Measurements from ENCODE around the gene ITPK1.

ITPK1 gene

DNA sequence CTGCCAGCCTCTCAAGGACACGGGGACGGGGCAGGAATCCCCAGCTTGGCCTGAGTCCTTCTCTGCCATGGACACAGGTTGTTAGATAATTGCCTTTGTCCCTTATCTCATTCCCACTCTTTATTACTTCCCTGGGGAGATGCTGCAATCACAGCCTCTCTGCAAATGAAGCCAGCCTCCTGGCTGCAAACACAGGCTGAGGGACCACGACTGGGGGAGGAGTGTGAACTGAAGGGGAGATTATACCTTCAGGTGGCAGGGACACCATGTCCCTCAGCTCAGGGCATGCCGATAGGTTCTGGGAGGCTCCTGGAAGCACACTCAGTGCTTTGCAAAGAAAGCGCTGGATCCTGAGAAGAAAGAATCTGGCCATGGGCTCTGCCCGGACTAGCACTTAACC is 208.9 kb downstream of the ITPK1 start:
- no peak for DNase-seq

- no peak for DNase-seq
Observed at GRCh38 chr14:92906420-92906819, 209.3 kb downstream of the ITPK1 start.

DNA sequence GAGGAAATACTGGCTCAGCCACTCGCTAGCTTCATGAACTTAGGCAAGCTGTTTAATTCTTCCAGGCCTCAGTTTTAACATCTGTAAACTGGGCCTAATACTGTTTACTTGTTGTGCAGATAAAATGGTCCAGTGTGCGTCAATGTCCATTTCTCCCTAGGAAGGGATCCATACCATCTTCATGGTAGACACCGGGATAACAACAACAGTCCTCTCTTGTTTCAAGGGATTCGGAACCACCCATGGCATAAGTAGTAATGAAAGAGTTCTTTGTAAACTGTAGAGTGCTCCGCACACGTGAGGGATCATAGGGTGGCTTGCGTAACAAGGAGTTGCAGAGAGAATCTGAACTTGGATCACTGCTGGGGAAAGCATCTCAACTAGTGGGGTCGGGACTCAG is 210.1 kb downstream of the ITPK1 start:
- DNase-seq = no peak

DNA sequence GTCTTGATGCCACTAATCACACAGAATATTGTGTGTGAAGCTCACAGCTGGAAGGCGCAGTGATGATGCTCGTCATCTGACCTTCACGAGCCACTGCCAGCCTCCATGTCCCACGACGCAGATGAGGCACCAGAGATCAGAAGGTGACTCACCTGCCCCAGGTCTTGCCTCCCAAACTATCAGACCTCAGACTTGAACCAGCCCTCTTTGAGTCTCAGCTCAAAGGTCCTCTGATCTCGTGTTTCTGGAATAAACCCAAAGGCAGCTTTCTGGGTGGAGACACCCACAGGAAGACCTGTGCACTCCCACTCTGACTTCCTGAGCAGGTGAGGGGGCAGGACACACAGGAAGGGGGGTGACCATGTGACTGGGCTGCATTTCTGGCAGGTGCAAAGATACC is 212.4 kb downstream of the ITPK1 start:
- no peak for DNase-seq

DNA sequence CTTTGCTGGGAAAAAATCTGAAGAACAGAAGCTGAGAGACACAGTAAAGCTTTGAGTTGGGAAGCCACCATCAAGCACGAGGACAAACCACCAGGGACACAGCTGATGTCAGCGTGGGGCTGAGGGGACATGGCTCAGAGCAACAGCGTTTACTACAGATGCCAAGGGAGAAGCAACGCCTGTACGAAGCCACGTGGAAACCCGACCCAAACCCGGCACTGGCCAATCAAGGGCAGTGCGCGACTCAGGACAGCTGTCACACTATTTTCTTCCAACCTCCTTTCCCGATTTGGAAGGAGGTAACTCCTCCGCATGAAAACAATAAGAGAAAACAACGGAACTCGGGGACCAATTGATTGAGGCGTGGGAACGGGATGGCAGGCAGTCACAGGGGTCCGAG is 213.0 kb downstream of the ITPK1 start:
- DNase-seq = no peak

DNA sequence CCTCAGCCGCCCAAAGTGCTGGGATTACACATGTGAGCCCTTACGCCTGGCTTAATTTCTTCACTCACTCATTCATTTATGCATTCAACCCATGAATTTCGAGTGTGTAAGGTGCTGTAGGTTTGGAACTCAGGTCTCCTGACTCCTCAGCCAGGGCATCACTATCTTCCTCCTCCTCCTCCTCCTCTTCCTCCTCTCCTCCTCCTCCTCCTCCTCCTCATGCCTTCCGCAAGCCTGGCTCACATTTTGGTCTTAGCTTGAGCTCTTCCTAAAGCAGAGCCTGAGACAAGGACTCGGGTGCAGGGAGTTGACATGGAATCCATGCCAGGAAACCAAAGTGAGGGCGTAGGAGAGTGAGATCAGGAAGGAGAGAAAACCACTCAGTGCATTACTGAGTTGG is 213.5 kb downstream of the ITPK1 start:
- DNase-seq = no peak

- DNase-seq = no peak
Observed at GRCh38 chr14:92900660-92901059, 215.1 kb downstream of the ITPK1 start.

DNA sequence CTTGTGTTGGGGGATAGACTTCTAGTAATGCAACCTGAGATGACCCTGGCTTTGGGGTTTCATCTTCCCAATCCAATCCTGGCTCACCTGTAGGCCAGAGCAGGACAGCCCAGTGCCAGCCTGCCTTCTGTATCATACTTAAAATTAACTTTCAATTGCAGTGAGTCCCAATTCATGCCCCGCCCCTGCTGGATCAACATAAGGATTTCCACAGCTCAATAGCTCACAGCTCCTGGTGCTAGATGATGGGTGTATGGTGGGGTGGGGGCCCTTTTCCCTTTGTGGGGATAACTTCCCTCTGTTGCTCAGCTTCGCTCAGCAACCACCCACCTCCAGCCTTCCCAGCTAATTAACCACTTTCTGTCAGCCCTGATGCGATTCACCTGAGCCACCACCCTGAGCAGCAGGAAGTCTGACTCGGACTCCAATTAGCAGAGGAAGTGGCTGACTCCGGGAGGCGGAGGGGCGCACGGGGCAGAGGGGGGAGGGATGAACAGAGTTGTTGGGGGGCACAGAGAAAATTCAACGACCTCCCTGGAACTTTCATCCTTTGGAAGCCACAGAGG is 217.1 kb downstream of the ITPK1 start:
- no peak for DNase-seq

GRCh38 chr14:92897922-92898565 is 217.7 kb downstream of the ITPK1 start:
- no peak for DNase-seq

DNA sequence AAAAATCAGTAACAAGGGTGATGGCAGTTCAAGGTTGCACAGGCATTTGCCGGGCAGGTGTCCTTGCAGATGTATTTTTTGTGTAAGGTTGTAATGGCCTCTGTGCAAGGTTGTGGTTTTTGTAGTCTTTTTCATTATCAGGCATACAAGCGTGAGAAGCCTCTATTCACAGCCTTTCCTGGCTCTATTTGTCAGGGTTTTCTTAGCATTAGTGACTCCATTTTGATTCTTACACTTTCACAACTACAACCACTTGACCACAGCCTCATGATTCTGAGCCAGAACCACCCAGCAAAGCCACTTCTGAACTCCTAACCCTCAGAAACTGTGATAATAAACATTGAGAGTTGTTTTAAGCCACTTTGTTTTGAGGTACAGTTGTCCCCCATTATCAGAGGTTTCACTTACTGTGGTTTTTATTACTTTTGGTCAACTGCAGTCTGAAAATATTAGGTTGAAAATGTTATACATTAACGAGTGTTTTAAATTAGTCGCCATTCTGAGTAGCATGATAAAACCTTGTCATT is 220.3 kb downstream of the ITPK1 start:
- DNase-seq = no peak

GRCh38 chr14:92892589-92892988 is 223.1 kb downstream of the ITPK1 start:
- DNase-seq = no peak

- DNase-seq = no peak
Observed at GRCh38 chr14:92890830-92891588, 224.7 kb downstream of the ITPK1 start.

GRCh38 chr14:92888896-92889295 is 226.8 kb downstream of the ITPK1 start:
- no peak for DNase-seq

DNA sequence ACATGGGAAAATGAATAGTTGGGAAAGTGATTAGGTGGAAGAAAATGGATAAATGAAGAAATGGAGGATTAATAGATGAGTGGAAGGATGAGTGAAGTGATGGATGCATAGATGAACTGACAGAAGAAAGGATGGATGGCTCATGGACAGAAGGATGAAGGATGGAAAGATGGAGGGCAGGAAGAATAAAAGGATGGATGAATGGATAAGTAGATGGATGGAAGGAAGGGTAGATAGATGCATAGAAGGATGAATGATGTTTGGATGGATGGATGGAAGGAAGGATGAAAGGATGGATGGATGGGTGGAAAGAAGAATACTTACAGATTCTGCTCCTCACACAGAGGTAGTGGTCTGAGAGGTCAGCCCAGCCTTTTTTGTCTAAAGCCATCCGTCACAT is 228.6 kb downstream of the ITPK1 start:
- DNase-seq = no peak
